HG02884 (cell line): ENCODE measurements around the gene KLHL18.
"Not testable (repeated sequence)": the region's sequence is repeated elsewhere in the genome, so short reads cannot be mapped to it uniquely, and the experiment has no call there.

ENCODE experiments used
- ATAC-seq: cut with Tn5 transposase; IDR thresholded peaks from one replicate; pipeline ENCODE4 v1.9.1; 2021; ENCODE audit warnings: mild to moderate bottlenecking, moderate library complexity; ENCODE audit not compliant: unreplicated experiment

Gene KLHL18

DNA sequence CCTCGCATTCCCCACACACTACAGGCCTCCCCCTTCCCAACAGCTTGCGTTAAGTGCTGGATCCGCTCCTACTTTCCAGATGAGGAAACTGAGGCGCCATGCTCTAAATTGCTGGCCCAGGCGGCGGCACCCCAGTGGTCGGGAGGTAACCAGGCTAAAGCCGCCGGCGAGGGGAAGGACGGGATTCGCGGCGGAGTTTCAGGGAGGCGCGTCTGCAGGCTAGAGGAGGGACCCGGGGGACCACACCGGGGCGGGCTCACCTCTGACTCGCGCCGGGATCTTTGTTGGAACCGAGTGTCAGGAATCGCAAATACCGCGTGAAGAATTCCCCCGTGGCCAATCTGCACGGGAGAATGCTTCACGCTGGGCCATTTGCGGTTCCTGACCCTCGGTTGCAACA lies 73.5 kb downstream of the KLHL18 start:
- no peak for ATAC-seq

DNA sequence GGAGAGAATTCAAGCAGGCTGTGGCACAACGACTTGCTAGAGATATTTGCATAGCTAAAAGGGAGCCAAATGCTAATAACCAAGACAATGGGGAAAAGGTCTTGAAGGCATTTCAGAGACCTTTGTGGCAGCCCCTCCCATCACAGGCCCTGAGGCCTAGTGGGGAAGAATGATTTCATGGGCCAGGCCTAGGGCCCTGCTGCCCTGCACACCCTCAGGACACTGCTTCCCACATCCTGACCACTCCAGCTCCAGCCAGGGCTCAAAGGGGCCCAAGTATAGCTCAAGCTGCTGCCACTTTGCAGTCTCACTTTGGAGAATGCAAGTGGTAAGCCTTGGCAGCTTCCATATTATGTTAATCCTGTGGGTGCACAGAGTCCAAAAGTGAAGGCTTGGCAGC lies 76.6 kb downstream of the KLHL18 start:
- no peak for ATAC-seq

DNA sequence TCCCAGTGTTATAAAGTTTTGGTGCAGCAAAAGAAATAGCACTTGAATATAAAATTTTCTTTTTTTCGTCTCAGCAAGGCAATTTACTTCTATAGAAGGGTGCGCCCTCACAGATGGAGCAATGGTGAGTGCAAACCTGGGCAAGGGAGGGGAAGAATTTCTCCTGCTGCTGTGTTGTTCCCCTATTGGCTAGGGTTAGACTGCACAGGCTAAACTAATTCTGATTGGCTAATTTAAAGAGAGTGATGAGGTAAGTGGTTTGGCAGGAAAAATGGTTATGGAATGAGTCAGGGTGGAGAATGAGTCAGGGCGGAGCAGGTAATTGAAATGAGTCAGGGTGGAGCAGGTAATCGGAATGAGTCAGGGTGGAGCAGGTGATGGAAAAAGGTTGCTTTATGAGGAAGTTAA lies 77.4 kb downstream of the KLHL18 start:
- not testable (repeated sequence) for ATAC-seq

DNA sequence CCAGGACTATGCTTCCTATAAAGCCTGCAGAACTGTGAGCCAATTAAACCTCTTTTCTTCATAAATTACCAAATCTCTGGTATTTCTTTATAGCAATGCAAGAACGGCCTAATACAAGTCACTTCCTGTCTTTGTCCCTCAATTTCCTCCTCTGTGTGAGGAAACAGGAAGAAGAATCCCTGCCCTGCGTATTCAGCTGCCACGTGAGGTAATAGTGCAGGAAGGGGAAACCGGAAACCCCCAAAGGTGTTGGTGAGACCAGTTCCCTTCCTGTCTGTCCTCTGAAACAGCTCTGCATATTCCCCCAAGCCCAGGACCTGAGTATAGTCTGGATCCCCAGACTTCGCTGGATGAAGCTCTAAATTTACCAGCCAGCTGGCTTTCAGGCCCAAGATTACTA lies 80.0 kb downstream of the KLHL18 start:
- ATAC-seq, result no peak

DNA sequence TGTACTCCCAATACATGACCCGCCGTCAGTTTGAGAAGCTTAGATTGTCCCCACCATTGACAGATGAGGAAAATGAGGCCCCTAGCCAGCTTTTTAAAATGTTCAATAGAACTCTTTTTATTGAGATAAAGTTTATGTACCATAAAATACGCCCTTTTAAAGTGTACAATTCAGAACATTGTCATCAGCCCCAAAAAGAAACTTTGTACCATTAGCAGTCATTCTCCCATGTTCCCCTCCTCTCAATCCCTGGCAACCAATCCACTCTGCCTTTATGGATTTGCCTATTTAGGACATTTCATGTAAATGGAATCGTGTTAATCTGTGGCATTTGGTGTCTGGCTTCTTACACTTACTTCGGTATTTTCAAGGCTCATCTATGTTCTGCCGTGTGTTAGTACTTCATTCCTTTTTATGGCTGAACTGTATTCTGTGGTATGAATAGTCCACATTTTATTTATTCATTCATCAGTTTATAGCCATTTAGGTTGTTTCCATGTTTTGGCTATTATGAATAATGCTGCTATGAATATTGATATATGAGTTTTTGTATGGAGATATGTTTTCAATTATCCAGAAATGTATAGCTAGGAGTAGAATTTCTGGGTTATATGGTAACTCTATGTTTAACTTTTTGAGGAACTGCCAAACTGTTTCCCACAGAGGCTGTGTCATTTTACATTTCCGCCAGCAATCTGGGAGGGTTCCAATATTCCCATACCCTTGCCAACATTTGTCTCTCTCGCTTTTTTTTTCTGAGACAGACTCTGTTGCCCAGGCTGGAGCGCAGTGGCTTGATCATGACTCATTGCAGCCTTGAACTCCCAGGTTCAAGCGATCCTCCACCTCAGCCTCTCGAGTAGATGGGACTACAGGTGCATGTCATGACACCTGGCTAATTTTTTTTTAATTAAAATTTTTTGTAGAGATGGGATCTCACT lies 82.7 kb downstream of the KLHL18 start:
- ATAC-seq, result no peak

DNA sequence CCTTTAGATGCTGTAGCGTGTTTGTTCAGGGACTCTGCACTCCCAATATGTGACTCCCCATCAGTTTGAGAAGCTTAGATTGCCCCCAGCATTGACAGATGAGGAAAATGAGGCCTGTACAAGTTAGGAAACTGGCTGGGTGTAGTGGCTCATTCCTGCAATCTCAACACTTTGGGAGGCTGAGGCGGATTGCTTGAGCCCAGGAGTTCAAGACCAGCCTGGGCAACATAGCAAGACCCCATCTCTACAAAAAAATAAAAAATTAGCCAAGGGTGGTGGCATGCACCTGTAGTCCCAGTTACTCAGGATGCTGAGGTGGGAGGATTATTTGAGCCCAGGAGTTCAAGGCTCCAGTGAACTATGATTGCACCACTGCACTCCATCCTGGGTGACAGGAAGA lies 84.1 kb downstream of the KLHL18 start:
- ATAC-seq, result no peak

DNA sequence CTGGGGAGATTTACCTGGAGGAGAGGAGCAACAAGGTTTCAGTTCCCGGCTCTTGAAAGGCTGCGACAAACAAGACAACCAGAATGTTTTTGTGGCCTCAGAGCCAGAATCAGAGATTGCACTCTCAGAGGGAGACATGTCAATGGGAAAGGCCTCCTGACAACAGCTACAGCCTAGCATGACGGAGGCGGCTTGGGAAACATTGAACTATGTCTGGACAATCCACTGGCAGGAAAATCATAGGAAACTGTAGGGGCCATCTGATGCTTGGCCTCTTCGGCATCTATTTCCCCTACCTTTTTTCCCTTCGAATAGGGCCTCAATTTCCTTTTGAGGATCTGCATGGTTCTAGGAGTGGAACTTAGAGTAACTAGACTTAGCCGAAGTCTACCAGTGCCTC lies 84.9 kb downstream of the KLHL18 start:
- no peak for ATAC-seq

DNA sequence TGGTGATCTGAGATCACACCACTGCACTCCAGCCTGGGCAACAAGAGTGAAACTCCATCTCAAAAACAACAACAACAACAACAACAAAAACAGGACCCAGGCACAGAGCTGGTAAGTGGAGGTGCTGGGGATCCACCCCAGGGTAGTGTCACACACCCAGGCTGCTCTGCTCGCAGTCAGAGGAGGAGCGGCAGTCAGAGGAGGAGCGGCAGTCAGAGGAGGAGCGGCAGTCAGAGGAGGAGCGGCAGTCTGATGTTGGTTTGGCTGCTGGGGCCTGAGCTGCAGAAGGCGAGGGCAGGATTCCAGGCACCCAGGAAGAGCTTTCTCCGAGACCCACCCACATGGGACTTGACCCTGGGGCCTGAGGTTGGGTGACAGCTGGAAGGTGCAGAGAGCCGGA lies 87.3 kb downstream of the KLHL18 start:
- ATAC-seq, result not testable (repeated sequence)

DNA sequence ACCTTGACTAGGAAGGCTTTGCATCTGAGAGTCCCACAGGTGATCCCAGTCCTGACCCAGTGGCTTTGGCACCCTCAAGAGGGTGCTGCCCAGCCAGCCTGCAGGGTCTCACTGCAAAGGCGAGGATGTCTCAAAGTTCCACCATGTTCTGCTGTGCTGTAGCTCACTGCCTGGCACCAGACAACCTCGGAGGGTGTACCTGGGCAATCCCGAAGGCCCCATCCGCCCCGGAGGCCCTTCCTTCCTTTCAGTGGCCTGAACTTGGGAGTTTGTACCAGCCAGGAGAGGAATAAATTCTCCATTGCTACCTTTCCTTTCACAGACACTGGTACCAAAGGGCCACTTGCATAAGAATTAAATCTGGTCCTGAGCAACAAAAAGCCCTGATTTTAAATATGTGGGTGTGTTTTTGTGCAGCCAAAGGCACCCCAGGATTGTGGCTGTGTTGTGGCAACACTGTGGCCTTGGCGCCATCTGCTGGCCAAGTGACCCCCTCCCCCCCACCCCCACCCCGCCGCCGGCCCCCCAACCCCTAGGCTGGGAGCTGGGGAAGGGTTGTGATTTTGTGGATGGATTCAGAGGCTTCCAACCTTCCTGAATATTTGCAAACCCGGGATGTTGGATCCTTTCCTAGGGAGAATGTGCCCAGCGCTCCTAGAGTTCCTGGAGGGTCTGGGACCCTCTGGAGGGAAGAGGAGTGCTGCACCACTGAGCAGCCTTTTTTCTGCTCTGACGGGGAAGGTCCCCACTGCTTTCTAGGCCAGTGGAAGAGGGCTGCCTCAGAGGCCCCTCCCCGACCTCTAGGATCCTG lies 88.3 kb downstream of the KLHL18 start:
- no peak for ATAC-seq

DNA sequence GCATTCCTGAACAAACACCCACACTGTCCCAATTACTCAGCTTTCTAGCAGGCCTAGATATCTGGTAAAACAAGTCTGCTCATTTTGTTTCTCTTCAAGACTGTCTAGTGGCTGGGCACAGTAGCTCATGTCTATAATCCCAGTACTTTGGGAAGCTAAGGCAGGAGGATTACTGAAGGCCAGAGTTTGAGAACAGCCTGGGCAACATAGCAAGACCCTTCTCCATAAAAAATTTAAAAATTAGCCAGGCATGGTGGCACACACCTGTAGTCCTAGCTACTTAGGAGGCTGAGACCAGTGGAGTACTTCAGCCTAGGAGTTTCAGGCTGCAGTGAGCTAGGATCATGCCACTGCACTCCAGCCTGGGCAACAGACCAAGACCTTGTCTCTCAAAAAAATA lies 91.8 kb downstream of the KLHL18 start:
- ATAC-seq, result no peak

DNA sequence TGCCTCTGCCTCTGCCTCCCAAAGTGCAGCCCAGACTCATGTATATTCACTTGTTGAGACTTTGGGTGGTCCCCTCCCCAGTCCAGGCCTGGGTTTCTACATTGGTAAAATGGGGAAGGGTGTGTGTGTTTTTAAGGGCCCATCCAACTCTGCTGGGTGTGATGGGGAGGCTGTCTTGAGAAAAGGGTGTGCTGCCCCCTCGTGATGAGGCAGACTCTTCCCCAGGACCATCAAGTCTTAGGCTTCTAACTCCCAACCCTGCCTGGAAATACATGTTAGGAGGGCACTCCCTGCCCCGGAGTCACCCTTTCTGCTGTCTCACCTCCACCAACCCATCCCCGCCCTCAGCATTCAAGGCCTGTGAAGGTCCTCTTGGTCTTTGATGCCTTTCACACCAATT lies 93.6 kb downstream of the KLHL18 start:
- ATAC-seq, result no peak

DNA sequence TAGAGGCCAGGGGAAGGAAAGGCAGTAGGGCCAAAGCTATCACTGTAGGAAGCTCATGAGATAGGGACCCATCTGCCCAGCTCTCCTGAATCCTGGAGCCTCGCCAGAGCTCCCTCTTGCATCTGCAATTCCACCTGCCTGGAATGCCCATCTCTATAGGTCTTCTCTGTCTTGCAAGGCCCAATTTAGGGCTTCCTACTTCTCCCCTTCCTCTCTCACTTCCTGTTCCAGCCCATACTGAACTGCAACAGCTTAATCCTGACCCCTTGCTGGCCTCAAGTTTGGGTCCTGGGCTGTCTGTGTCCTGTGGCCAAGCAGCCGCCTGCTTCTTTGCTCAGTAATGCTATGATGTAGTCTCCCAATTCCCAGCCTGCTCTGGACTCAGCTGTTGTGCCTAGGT lies 94.4 kb downstream of the KLHL18 start:
- no peak for ATAC-seq

DNA sequence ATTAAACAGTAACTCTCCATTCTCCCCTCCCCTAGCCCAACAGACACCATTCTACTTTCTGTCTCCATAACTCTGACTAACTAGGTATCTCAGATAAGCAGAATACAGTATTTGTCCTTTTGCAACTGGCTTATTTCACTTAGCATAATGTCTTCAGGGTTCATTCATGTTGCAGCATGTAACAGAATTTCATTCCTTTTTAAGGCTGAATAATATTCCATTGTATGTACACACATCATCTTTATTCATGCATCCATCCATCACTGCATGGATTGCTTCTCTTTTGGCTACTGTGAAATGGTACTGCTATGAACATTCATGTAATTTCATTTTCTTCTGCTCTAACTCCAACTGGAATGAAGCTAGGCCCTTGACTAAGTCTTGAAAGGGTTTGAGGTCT lies 96.1 kb downstream of the KLHL18 start:
- ATAC-seq, result no peak

DNA sequence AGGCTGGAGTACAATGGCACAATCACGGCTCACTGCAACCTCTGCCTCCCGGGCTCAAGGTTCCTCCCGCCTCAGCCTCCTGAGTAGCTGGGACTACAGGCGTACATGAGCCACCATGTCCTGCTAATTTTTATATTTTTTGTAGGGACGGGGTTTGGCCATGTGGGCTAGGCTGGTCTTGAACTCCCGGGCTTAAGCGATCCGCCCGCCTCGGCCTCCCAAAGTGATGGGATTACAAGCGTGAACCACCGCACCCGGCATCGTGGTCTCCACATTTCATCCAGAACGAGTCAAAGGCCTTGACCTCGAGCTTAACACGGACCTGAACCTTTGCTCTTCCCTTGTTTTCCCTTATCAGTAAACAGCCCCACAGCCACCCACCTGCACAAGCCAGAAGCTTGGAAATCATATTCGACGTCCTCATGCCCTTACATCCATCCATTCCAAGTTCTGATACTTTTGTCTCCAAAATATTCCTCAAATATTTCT lies 96.7 kb downstream of the KLHL18 start:
- ATAC-seq, result no peak

DNA sequence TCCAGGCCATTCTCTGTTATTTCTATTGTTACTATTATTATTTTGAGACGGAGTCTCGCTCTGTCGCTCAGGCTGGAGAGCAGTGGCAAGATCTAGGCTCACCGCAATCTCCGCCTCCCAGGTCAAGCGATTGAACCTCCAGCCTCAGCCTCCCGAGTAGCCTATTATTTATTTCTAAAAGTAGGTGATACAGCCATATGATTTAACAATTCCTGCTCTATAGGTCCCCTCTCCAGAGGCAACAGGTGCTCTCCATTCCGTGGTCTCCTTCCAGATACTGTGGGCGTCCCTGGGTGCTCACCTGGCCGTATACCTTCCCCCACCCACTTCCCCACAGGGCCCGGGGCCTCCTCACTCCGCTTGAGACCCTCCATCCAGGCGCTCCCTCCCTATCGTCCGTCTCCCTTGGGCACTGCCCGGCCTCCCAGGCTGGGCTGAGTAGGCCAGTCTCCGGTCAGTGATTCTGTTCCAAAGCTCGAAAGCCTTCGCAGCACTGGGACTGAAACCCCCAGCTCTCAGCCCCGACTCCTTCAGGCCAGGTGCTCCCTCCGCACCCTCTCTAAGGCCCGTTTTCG lies 97.4 kb downstream of the KLHL18 start:
- no peak for ATAC-seq

DNA sequence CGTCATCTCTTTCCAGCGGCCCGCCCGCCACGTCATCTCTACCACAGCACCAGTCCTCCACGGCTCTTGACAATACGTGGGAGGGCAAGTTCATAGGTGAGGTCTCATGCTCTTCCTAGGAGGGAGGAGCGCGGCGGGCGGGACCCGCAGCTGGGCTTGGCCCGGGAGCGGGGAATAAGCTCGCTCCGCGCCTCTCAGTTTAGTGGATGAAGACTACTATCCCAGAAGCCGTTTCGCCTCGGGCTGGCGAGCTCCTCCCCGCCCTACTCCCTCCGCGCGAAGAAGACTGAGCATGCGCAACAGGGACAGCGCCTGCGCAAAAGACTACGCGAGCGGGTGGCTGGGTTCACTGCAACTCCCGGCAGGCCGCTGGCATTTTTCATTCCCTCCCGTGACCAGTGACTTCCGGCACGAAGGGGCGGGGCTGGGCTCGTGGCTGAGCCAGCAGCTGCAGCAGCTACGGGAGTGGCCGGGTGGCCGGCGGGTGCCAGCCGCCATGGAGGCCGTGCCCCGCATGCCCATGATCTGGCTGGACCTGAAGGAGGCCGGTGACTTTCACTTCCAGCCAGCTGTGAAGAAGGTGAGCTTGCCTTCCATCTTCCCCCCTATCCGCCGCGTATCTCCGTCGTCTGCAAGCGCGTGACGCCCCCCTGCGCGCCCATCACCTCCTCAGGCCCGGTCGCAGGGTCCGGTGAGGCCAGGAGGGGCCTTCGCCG lies 98.0 kb downstream of the KLHL18 start, which contains the start of gene PTPN23:
Gene PTPN23, plus strand, starts transcription at position 421 of the 716 bp plus-strand sequence. Its CDS starts 76 bp downstream, at position 497.
- ATAC-seq, result peak; percentile 67

DNA sequence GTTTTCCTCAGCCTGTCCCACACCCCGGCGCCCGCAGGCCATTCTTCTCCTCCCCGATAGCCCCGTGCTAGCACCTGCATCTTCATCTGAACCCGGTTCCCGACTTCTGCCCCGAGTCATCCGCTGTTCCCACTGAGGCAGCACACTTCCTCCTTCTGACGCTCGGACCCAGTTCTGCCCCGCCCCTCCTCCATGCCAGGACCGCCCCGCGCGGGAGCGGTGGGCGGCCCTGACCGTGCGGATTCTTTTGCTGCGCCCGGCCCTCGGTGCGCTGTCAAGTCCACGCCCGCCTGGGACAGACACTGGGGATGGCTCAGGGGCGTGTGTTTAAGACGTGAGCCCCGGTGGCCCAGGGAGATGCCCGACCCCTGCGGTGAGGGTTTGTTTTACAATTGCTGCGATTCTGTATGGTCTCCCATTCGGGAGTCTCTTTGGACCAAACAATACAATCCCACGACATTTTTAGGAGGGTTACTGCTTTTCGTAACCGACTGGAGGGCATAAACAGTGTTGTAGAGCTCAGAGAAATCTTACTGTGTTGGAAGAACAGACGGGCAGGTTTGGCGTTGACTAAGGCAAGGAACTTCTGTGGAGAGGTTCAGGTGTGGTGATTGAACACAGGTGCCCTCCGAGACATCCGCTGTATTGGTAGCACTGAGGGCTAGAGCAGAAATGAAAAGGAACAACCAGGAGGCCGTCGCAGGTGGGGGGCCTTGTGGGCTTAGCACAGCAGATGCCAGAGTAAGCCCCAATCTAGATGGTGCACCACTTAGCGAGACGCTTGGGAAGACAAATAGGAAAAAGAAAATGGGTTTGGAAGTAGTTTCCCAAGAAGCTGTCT lies 98.8 kb downstream of the KLHL18 start:
- peak; percentile 53 for ATAC-seq

DNA sequence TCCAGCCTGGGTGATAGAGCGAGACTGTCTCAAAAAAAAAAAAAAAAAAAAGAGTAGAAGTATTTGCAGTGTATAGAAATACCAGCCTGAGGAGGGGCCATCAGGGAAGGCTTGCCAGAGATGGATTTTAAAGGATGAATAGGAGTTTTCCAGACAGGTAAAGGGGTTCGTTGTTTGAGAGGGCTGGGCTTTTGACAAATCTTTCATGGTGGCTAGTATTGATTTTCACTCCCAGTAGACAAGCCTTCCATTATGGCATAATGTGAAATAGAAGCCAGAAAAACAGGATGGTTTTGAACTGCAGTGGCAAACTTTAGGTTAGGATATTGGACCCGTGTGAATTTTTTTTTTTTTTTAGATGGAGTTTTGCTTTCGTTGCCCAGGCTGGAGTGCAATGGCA lies 101.7 kb downstream of the KLHL18 start:
- no peak for ATAC-seq

DNA sequence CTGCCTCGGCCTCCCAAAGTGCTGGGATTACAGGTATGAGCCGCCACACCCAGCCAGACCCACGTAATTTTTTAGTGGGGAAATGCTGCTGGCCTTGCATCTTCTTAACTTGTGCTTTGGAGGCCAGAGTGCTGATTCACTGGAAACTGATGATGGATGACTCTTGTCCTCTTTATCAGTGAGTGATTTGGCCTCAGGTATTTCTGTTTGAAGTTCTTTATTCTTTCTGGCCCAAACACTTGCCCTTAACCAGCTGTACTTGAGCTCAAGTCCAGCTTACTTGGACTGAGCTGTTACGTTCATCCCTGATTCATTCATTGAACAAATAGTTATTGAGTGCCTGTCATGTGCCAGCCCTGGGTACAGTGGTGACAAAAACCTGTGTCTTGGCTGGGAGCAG lies 102.3 kb downstream of the KLHL18 start:
- no peak for ATAC-seq

DNA sequence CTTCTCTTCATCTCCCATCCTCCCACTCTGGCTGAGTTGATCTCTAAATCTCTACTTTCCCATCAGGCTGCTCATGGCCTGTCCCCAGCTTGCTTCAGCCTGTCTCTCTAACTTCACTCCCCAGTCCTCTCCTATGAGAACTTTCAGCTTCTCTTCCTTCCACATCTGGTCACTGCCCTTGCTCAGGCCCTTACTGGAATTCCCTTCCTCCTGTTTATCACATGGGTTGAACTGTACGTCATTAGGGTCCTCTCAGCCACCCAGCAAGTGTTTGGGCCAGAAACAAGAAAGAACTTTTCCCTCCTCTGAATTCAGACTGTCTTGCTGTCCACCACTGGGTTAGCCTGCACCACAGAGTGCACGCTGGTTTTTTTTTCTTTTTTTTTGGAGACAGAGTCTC lies 103.1 kb downstream of the KLHL18 start:
- no peak for ATAC-seq
